Epithelial cell of esophagus (primary cell): ENCODE measurements around the gene NLRP1.

Source experiments
- DNase-seq: peaks from one replicate; pipeline ENCODE4 v3.0.0; 2010; ENCODE audit warnings: low read depth
- H3K4me3 ChIP-seq: 2 replicates; pipeline ENCODE4 v1.5.1; 2011; ENCODE audit warnings: mild to moderate bottlenecking, low read length, control low read depth
- CTCF ChIP-seq: IDR thresholded peaks from 2 replicates; pipeline ENCODE4 v1.5.1; 2011; ENCODE audit warnings: low read depth, mild to moderate bottlenecking, low read length, control low read depth, inconsistent platforms; ENCODE audit not compliant: insufficient read depth; ENCODE audit errors: missing control alignments

The NLRP1 gene

GRCh38 chr17:5608399-5609112, 24.2 kb upstream of the NLRP1 start:
- DNase-seq = no peak
- TF ChIP-seq CTCF = no peak
- no peak overlapping the region for H3K4me3 ChIP-seq

GRCh38 chr17:5607946-5608345, 23.6 kb upstream of the NLRP1 start:
- no peak for TF ChIP-seq CTCF
- no peak overlapping the region for H3K4me3 ChIP-seq
- DNase-seq = no peak

GRCh38 chr17:5605452-5605851, 21.1 kb upstream of the NLRP1 start:
- H3K4me3 ChIP-seq = no peak overlapping the region
- no peak for DNase-seq
- no peak for TF ChIP-seq CTCF

DNA sequence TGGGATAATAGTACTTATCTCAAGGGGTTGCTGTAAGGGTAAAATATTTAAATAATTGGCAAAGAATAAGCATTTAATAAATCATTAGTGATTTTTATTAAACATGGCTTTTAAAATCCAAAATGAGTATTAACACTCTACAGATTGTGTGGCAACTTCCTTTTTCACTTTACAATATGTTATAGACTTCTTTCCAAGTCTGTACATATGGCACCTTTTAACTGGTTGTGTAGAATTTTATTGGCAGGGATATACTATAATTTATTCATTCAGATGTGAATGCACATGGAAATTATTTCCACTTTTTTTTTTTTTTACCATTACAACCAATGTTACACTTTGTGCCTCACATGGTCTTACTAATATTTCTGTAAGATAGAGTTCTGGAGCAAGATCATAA, 15.7 kb upstream of the NLRP1 start:
- no peak for DNase-seq
- no peak for TF ChIP-seq CTCF
- no peak overlapping the region for H3K4me3 ChIP-seq

DNA sequence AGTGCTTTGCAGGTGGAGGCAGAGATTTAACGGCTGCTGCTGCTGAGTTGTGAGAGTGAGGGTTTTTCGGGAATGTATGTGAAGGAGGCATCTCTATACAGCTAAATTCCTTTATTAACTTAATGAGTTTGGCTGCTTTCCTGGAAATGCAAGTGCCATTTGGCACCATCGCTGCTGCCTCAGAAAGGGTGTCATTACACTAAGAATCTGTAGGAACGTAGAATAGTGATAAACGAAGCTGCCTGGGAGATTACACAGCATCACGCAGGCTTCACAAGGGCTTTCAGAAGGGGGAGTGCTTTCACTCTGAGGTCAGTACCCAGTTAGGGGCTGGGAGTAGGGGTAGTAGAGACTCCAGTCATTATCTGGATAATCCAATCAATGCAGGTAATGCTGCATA, 14.1 kb upstream of the NLRP1 start:
- TF ChIP-seq CTCF = no peak
- DNase-seq = no peak
- no peak overlapping the region for H3K4me3 ChIP-seq

GRCh38 chr17:5596421-5596820, 12.1 kb upstream of the NLRP1 start:
- no peak for DNase-seq
- TF ChIP-seq CTCF = no peak
- H3K4me3 ChIP-seq = no peak overlapping the region

GRCh38 chr17:5595831-5596230, 11.5 kb upstream of the NLRP1 start:
- no peak overlapping the region for H3K4me3 ChIP-seq
- no peak for TF ChIP-seq CTCF
- DNase-seq = no peak
